ENCODE measurements around the gene ZC3H18. TPM values are rescaled to one million over a fixed set of nuclear protein-coding genes. Genes with fewer than 3 reads are reported as not detected.

The ZC3H18 gene
- polyA plus RNA-seq, 3 donors, result 5.5 to 36.4 (median 6.8) TPM

- intact Hi-C loops (cut with micrococcal nuclease), result loop anchor here in 1 of 2 donors (10.0 kb wide), 1 partner anchor 95 kb away; the partner anchor contains the start of gene ZC3H18
- Mint-ChIP-seq H3K4me3 (no peak overlapping the region), H3K27ac (no peak overlapping the region), H3K27me3 (ENCODE audit: low read depth in 3 of 3) (peaks cover 0 to 5% (median 2%) of the 10 kb centered on the region in 3 donors), H3K9me3 (peaks cover 0 to 2% (median 0%) of the 10 kb centered on the region in 7 donors), H3K36me3 (peaks cover 8 to 26% of the 10 kb centered on the region in 2 donors), H3K4me1 (peaks cover under 1% of the 10 kb centered on the region)
- Histone ChIP-seq H3K27ac (ENCODE audit: low read depth in 1 of 2, low read length in 2 of 2) (no peak overlapping the region), H3K4me2 (replicated peaks; ENCODE audit: extremely low read depth, low read length, poor library complexity, severe bottlenecking) (no peak overlapping the region), H2AFZ (ENCODE audit: insufficient read depth, low read depth, low read length, poor library complexity, severe bottlenecking) (no peak overlapping the region), H3K79me2 (ENCODE audit: insufficient read depth, low read length) (no peaks in the 10 kb centered on the region), H3K4me3 (replicated peaks in 1 of 3; ENCODE audit: low read depth in 2 of 3, low read length in 3 of 3) (no peak overlapping the region), H3K9ac (ENCODE audit: insufficient read depth, low read length, poor library complexity, severe bottlenecking) (no peak overlapping the region), H3K27me3 (ENCODE audit: control insufficient read depth in 2 of 2, insufficient read depth in 2 of 2, low read length in 2 of 2) (no peaks in the 10 kb centered on the region), H4K20me1 (ENCODE audit: insufficient read depth, low read length) (no peaks in the 10 kb centered on the region), H3K36me3 (replicated peaks in 1 of 2; ENCODE audit: control insufficient read depth in 1 of 2, insufficient read depth in 2 of 2, low read length in 2 of 2) (no peaks in the 10 kb centered on the region), H3K4me1 (ENCODE audit: control insufficient read depth in 1 of 2, insufficient read depth in 2 of 2, low read length in 2 of 2) (no peaks in the 10 kb centered on the region), H3K9me3 (replicated peaks in 1 of 2; ENCODE audit: control insufficient read depth in 1 of 2, insufficient read depth in 1 of 2, low read length in 2 of 2) (no peaks in the 10 kb centered on the region)
- no peak for TF ChIP-seq CTCF (IDR thresholded peaks at IDR 0.05)
- DNase-seq, result no peak
- WGBS (ENCODE audit: insufficient coverage), result 100% methylated on average over 2 of the region's 10 CpGs
Observed at GRCh38 chr16:88669980-88670379, 99.8 kb downstream of the ZC3H18 start.

GRCh38 chr16:88671806-88672205, 101.6 kb downstream of the ZC3H18 start:
- intact Hi-C loops (cut with micrococcal nuclease), result no loop called here
- no peaks in the 10 kb centered on the region for H3K4me1 Mint-ChIP-seq
- H4K20me1 ChIP-seq (ENCODE audit: insufficient read depth, low read length), result peaks cover 7% of the 10 kb centered on the region
- no peak overlapping the region for H3K4me3 ChIP-seq (replicated peaks in 1 of 3; ENCODE audit: low read depth in 2 of 3, low read length in 3 of 3)
- H3K79me2 ChIP-seq (ENCODE audit: insufficient read depth, low read length), result no peaks in the 10 kb centered on the region
- no peak overlapping the region for H3K4me2 ChIP-seq (replicated peaks; ENCODE audit: extremely low read depth, low read length, poor library complexity, severe bottlenecking)
- TF ChIP-seq CTCF (IDR thresholded peaks at IDR 0.05), result no peak
- no peak overlapping the region for H3K27ac ChIP-seq (ENCODE audit: low read depth in 1 of 2, low read length in 2 of 2)
- H3K9me3 Mint-ChIP-seq, result peaks cover 0 to 2% (median 0%) of the 10 kb centered on the region in 7 donors
- WGBS (ENCODE audit: insufficient coverage), result 93% methylated on average over 21 of the region's 23 CpGs
- H2AFZ ChIP-seq (ENCODE audit: insufficient read depth, low read depth, low read length, poor library complexity, severe bottlenecking), result no peak overlapping the region
- no peaks in the 10 kb centered on the region for H3K9me3 ChIP-seq (replicated peaks in 1 of 2; ENCODE audit: control insufficient read depth in 1 of 2, insufficient read depth in 1 of 2, low read length in 2 of 2)
- no peak overlapping the region for H3K9ac ChIP-seq (ENCODE audit: insufficient read depth, low read length, poor library complexity, severe bottlenecking)
- no peak overlapping the region for H3K27ac Mint-ChIP-seq
- DNase-seq, result no peak
- no peak overlapping the region for H3K4me3 Mint-ChIP-seq
- H3K27me3 ChIP-seq (ENCODE audit: control insufficient read depth in 2 of 2, insufficient read depth in 2 of 2, low read length in 2 of 2), result no peaks in the 10 kb centered on the region
- peaks cover 5 to 12% of the 10 kb centered on the region in 2 donors for H3K36me3 ChIP-seq (replicated peaks in 1 of 2; ENCODE audit: control insufficient read depth in 1 of 2, insufficient read depth in 2 of 2, low read length in 2 of 2)
- peaks cover 0 to 5% (median 2%) of the 10 kb centered on the region in 3 donors for H3K27me3 Mint-ChIP-seq (ENCODE audit: low read depth in 3 of 3)
- no peaks in the 10 kb centered on the region for H3K4me1 ChIP-seq (ENCODE audit: control insufficient read depth in 1 of 2, insufficient read depth in 2 of 2, low read length in 2 of 2)
- peaks cover 7 to 32% of the 10 kb centered on the region in 2 donors for H3K36me3 Mint-ChIP-seq

All from CD14-positive monocyte (primary cell).